ENCODE data around the gene RAD23A. TPM values are rescaled to one million over a fixed set of nuclear protein-coding genes. Genes with fewer than 3 reads are reported as not detected.

The RAD23A gene
- total RNA-seq, 1 donor from 2014 or later = 96.5 TPM

- no peak for DNase-seq (ENCODE audit: low spot score)
Observed at GRCh38 chr19:12984683-12985048, 39.0 kb downstream of the RAD23A start.

- peak; percentile 81 for DNase-seq (ENCODE audit: low spot score)
Observed at GRCh38 chr19:12985049-12985776, 39.6 kb downstream of the RAD23A start.

DNA sequence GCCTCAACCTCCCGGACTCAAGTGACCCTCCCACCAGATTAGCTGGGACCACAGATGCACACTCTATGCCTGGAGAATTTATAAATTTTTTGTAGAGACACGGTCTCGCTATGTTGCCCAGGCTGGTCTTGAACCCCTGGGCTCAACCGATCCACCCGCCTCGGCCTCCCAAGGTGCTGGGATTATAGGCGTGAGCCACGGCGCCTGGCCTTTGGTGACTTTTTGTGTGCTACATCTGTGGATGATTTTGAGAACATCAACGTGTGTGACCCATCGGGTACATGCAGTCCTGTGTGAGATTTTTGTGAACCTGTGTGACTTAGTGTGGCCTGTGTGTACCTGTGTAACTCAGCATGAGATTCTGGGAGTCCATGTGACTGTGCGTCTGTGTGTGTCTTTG is 41.1 kb downstream of the RAD23A start:
- DNase-seq (ENCODE audit: low spot score) = no peak

- DNase-seq (ENCODE audit: low spot score) = no peak
Observed at GRCh38 chr19:12987190-12987589, 41.5 kb downstream of the RAD23A start.

DNA sequence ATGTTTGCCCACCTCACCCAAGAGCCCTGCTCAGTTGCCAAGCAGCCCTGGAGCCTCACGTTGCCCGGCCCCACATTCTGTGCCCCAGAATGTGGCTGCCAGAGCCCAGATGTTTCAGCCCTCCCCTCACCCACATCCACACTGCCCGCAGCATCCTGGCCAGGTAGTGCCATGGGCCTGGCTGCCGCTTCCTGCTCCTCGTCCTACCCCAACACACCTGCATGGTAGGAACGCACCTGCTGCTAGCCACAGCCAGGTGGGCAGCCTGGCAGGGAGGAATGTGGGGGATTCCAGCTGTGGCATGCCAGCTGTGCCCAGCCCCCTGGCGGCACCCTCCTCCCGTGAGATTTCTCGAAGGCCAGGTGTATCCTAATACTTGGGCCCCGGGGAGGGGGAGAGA is 42.1 kb downstream of the RAD23A start:
- no peak for DNase-seq (ENCODE audit: low spot score)

DNA sequence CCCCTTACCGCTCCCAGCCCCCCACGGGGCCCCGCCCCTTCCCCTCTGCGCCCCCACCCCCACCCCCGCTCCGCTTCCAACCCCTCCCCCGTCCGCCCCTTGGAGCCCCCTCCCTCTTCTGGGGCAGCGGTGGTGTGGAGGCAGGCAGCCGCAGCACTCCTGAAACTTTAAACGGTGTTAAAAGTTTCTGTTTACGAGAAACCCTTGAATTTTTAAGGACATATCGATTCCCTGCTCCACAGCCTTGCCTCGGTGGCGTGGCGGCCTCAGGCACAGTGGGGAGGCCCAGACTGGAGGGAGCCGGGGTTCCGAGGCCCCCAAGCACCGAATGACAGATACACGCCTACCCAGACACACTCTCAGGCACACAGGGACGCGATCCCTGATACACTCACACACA is 44.8 kb downstream of the RAD23A start:
- no peak for DNase-seq (ENCODE audit: low spot score)

GRCh38 chr19:12990853-12991252 is 45.2 kb downstream of the RAD23A start:
- no peak for DNase-seq (ENCODE audit: low spot score)

- no peak for DNase-seq (ENCODE audit: low spot score)
Observed at GRCh38 chr19:12991296-12991695, 45.6 kb downstream of the RAD23A start.

GRCh38 chr19:12992729-12993128 is 47.1 kb downstream of the RAD23A start:
- no peak for DNase-seq (ENCODE audit: low spot score)

DNA sequence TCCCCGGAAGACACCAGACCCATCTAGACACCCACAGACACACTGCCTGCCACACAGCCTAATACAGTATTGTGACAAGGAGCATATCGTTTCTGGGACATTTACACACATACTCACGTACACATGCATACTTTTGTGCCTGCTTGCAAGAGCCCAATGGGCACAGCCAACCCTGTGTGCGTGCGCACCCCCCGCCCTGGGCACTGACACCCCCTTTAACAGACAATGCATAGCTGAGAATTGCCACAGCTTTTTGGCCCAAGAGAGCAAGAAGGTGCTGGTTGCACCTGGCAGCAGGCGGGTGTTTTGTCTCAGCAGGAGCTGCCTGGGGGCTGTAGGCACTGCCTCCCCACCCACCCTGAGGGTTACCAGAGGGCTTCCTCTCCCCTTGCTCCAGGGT is 47.9 kb downstream of the RAD23A start:
- DNase-seq (ENCODE audit: low spot score) = no peak

- peak; percentile 75 for DNase-seq (ENCODE audit: low spot score)
Observed at GRCh38 chr19:12994701-12995595, 49.3 kb downstream of the RAD23A start, which contains the start of gene NFIX. Gene NFIX (plus strand): TSS chr19:12995475. CDS start chr19:12995838, 363 bp downstream.

DNA sequence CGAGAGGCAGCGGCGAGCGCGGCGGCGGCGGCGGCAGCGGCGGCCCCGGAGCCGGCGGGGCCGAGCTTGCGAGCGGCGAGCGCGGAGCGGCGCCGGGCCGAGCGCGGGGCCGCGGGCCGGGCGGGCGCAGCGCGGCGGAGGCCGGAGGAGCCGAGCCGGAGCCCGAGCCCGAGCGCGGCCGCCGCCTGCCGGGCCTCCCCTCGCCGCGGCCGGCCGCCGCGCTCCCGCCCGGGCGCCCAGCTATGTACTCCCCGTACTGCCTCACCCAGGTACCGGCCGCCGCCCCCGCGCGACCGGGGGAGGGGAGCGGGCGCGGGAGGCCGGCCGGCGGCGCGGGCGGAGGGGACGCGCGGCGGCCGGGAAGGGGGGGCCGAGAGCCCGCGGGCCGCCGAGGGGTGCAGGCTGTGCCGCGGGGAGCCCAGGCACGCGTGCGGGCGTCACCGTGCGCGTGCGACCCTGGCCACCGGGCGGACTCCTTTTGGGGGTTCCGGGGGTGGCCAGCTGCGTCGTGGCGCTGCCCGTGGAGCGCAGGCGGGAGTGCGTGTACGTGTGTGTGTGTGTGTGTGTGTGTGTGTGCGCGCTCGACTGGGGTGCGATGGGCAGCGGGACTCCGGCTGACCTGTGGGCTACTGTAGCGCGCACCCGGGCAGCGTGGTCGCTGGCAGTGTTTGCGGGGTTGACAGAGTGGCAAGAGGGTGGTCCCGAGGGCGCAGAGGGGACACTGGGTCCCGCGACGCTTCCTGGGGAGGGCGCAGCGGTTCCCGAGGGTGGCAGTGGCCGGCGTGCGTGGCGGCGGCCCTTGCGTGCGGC is 50.1 kb downstream of the RAD23A start:
- DNase-seq (ENCODE audit: low spot score) = no peak

GRCh38 chr19:12996406-12997094 is 50.9 kb downstream of the RAD23A start:
- peak; percentile 46 for DNase-seq (ENCODE audit: low spot score)

DNA sequence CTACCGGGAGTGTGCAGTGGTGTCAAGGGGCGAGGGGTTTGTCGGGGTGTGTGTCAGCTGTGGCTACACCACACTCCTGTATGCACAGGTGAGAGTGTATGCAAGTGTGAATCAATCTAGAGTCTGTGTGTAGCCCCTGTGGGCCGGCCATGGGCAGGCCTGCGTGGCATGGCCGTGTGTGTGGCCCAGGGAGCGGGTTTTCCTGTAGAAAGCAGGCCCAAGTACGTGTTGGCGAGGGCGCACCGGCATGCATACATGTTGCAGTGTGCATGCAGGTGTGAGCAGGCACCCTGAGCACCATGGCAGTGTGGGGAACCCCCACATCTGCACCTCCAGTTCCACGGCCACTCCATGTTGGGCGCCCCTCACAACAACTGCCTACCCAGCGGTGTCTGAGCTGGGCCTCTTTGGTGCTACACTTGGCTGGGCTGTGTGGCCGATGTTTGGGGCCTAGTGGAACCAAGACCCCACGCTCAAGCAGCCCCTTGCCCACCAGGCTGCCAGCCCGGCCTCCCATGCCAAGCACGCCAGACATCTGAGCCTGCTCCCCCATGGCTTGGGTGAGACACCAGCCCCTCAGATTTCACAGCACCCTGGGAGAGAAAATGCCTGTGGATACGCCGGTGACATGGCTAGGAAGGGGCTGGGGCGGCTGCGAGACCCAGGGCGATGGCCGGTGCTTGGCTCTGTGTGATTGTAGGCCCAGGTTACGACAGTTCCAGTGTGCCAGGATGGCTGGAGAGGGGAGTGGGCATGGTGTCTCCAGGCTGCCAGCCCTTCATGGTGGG is 51.7 kb downstream of the RAD23A start:
- peak; percentile 41 for DNase-seq (ENCODE audit: low spot score)

GRCh38 chr19:12997967-12998940 is 52.6 kb downstream of the RAD23A start:
- no peak for DNase-seq (ENCODE audit: low spot score)

GRCh38 chr19:13001166-13001501 is 55.5 kb downstream of the RAD23A start:
- DNase-seq (ENCODE audit: low spot score) = no peak

DNA sequence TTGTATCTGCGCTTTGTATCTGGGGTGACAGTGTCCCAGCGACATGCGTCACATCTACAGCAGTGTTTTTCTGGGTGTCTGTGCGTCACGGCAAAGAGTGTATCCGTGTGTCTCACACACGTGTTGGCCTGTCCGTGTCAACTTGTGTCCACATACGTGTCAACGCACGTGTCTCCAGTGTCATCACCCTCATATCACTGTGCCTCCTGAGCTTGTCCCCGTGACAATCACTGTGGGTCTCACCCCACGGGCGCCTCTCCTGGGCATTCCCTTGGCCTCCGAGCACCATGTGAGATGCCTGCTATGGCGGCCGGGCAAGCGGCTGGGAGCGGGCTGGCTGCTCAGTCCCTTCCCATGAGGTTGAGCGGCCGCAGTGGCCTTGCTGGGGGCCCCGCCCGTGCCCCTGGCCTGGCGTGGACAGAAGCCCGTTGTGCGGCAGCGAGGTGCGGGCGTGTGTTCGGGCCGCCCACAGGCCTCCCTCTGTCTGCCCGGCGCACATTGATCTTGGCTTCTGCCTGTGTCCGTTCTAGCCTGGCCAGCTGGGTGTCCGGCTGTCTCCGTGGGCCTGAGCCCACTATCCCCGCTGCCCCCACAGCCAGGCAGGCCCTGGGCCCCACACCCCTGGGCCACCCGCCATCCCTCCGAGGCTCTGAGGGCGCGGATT is 56.0 kb downstream of the RAD23A start:
- DNase-seq (ENCODE audit: low spot score) = no peak

- DNase-seq (ENCODE audit: low spot score) = peak; percentile 85
Observed at GRCh38 chr19:13002166-13002898, 56.7 kb downstream of the RAD23A start.

Data from ureter (tissue), 1 donor.